Lung microvascular endothelial cell (primary cell): ENCODE measurements around the gene RTL9. TPM values are rescaled to one million over a fixed set of nuclear protein-coding genes. Genes with fewer than 3 reads are reported as not detected.
A peak's percentile ranks its signal among the peaks of the same experiment; 100 is the strongest.
"Not testable (repeated sequence)": the region's sequence is repeated elsewhere in the genome, so short reads cannot be mapped to it uniquely, and the experiment has no call there.

Experiments
- DNase-seq, 2 donors: peaks; one replicate each; pipeline versions ENCODE4 v3.0.0 to v3.0.0-alpha.2; 2010; ENCODE audit warnings: low read depth in 2 of 2
- total RNA-seq: library from RNA; depleted of rRNA; stranded (reverse); fragments of >200 nt; gene quantifications from 2 replicates; pipeline ENCODE4 v1.2.1, GENCODE V29; 2014

RTL9 gene
- total RNA-seq, 1 donor from 2014 or later = not detected

- no peak for DNase-seq
These were observed 45.7 kb downstream of the RTL9 start for GRCh38 chrX:110404376-110404775.

DNA sequence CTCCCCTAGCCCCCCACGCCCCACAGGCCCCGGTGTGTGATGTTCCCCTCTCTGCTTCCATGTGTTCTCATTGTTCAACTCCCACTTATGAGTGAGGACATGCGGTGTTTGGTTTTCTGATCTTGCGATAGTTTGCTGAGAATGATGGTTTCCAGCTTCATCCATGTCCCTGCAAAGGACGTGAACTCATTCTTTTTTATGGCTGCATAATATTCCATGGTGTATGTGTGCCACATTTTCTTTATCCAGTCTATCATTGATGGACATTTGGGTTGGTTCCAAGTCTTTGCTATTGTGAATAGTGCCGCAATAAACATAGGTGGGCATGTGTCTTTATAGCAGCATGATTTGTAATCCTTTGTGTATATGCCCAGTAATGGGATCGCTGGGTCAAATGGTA, 47.6 kb downstream of the RTL9 start:
- DNase-seq = not testable (repeated sequence)

- no peak for DNase-seq
These were observed 48.2 kb downstream of the RTL9 start for GRCh38 chrX:110406822-110407221.

DNA sequence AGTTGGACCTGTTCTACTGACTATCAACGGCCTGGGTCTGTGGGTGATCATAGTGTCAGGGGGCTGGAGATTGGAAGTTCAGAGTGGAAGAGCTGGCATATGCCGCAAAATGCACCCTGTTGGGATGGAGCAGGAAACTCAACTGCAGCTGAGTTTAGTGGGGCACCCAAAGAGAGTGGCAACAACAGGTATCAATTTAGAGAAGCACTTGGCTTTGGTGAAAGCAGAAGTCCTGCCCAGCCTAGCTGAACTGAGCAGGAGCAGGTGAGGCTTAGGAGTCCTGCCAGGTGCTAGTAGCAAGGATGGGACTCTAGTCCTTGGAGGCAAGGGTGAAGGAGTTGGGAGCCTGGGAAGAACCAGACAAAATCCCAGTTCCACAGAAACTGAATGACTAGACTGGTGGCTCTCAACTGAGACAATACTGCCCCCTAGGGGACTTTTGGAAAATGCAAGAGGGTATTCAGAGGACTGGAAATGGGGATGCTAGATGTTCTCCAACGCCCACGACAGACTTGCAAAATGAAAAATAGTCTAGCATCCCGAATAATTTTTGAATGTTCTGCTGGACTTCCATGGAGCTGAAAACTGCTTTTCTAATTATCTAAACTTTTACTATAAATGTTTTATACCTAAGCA, 49.4 kb downstream of the RTL9 start:
- peak; percentile 59 to 70 for DNase-seq

Other genes with a start within 250 kb of the RTL9 start
- gene AMMECR1, start 40.8 kb upstream of the RTL9 start, total RNA-seq = 2.2 and 3.5 TPM in 2 replicates